Bronchial epithelial cell (primary cell): ENCODE data around the gene MUC16. TPM values are rescaled to one million over a fixed set of nuclear protein-coding genes. Genes with fewer than 3 reads are reported as not detected.

Source experiments
- DNase-seq: peaks from one replicate; pipeline ENCODE4 v3.0.0-alpha.2; 2010; ENCODE audit warnings: low read depth
- FAIRE-seq: peaks from 2 replicates; lab custom pipeline; 2011; peaks lifted over from hg19 to GRCh38; lab: Jason Lieb, UNC
- H3K27me3 ChIP-seq: 2 replicates; pipeline ENCODE4 v1.5.1; 2011; ENCODE audit warnings: low read length; ENCODE audit not compliant: control insufficient read depth, insufficient read depth
- H3K36me3 ChIP-seq: 2 replicates; pipeline ENCODE4 v1.5.1; 2011; ENCODE audit warnings: low read length; ENCODE audit not compliant: control insufficient read depth, insufficient read depth
- H3K4me3 ChIP-seq: 2 replicates; pipeline ENCODE4 v1.5.1; 2011; ENCODE audit warnings: mild to moderate bottlenecking, low read depth, low read length, control low read depth
- total RNA-seq: library from RNA; depleted of rRNA; stranded (reverse); fragments of >200 nt; gene quantifications from 2 replicates; pipeline ENCODE4 v1.2.1, GENCODE V29; 2014
- TF ChIP-seq, protein P1 (sequence below): IDR thresholded peaks from 2 replicates; pipeline ENCODE4 v1.5.1; 2011; ENCODE audit warnings: mild to moderate bottlenecking, moderate library complexity, low read length, control low read depth, inconsistent platforms; ENCODE audit not compliant: insufficient read depth, severe bottlenecking

MUC16 gene
- total RNA-seq, 1 donor from 2014 or later = 0.26 TPM

GRCh38 chr19:9011875-9012274 lies 1.7 kb upstream of the MUC16 start:
- DNase-seq (no peak), FAIRE-seq (peak; percentile 13)
- Histone ChIP-seq H3K36me3 (no peaks in the 10 kb centered on the region), H3K4me3 (no peak overlapping the region), H3K27me3 (no peaks in the 10 kb centered on the region)
- TF ChIP-seq, protein P1, sequence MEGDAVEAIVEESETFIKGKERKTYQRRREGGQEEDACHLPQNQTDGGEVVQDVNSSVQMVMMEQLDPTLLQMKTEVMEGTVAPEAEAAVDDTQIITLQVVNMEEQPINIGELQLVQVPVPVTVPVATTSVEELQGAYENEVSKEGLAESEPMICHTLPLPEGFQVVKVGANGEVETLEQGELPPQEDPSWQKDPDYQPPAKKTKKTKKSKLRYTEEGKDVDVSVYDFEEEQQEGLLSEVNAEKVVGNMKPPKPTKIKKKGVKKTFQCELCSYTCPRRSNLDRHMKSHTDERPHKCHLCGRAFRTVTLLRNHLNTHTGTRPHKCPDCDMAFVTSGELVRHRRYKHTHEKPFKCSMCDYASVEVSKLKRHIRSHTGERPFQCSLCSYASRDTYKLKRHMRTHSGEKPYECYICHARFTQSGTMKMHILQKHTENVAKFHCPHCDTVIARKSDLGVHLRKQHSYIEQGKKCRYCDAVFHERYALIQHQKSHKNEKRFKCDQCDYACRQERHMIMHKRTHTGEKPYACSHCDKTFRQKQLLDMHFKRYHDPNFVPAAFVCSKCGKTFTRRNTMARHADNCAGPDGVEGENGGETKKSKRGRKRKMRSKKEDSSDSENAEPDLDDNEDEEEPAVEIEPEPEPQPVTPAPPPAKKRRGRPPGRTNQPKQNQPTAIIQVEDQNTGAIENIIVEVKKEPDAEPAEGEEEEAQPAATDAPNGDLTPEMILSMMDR = no peak

DNA sequence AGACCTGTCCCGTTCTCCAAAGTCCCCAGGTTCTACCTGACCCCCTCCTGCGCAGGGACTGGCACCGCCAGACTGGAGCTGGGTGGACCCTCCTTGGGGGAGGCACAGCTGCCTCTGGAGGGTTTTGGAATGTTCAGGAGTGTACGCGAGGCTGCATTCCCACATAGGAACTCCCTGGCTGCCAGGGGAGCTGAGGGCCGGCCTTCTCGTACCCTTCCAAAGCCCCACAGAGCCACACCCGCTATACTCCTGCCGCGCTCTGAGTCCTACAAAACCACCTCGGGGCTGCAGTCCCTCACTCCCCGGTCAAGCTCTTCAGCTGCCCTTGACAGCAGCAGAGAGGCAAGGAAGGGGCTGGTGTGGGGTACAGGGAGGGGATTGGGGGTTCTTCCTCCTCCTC lies 484 bp upstream of the MUC16 start:
- Histone ChIP-seq H3K36me3 (no peaks in the 10 kb centered on the region), H3K4me3 (no peak overlapping the region), H3K27me3 (no peaks in the 10 kb centered on the region)
- DNase-seq (no peak), FAIRE-seq (no peak)
- TF ChIP-seq, protein P1 = no peak

DNA sequence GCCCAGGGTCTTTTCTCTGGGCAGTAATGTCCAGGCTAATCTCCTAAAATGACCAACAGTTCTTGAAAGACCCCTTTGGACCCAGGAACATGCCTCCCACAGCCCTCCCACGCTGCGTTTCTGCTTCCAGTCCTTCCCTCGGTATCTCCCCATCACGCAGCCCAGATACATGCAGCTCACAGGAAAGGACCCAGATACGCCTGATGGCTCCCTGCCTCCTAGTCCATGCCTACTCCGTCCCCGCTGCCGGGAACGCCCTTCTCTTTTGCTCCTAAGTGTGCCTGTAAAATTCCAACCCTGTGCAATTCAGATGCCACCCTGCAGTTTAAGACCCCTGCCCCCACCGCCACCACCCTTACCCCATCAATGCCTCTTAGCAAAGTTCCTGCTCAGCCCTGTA lies 778 bp downstream of the MUC16 start:
- DNase-seq (no peak), FAIRE-seq (no peak)
- H3K27me3 ChIP-seq = no peaks in the 10 kb centered on the region
- no peak overlapping the region for H3K4me3 ChIP-seq
- no peaks in the 10 kb centered on the region for H3K36me3 ChIP-seq
- TF ChIP-seq, protein P1 = no peak

DNA sequence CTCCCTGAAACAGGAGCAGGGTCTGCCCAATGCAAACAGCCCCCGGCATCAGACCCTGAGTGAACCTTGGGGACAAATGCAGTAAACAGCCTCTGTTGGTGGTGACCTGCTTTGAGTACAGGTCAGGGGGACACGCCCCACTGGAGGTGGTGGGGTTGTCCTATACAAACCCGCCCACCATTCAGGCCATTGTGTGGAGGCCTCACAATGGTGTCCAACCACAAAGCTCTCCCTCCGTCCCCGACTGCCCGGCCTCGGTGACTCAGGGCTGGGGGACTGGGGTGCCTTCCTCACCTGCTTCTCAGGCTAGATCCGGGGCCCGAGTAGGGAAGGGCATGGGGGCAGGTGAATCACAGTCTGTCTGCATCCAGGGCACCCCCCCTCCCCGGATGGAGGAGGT lies 1.5 kb downstream of the MUC16 start:
- TF ChIP-seq, protein P1 = no peak
- Histone ChIP-seq H3K4me3 (no peak overlapping the region), H3K27me3 (no peaks in the 10 kb centered on the region), H3K36me3 (no peaks in the 10 kb centered on the region)
- DNase-seq (no peak), FAIRE-seq (no peak)

- no peaks in the 10 kb centered on the region for H3K27me3 ChIP-seq
- TF ChIP-seq, protein P1 = no peak
- no peak overlapping the region for H3K4me3 ChIP-seq
- DNase-seq (no peak), FAIRE-seq (peak; percentile 95)
- no peaks in the 10 kb centered on the region for H3K36me3 ChIP-seq
These were observed 9.3 kb downstream of the MUC16 start for GRCh38 chr19:9000933-9001332.

DNA sequence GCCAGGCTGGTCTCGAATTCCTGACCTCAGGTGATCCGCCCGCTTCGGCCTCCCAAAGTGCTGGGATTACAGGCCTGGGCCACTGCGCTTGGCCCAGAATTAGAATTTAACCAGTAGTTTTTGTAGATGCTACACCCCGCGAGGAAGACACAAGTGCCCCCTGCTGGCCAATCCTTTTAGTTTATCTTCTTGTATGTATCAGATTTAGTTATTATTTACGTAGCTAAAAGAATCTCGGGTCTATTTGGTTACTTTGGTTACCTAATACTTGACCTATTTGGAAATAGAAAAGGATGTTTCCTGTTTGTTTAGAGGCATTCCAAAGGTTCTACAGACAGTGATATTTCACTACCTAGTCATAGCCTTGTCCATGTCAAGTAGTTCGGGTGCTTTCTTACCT lies 22.0 kb downstream of the MUC16 start:
- TF ChIP-seq, protein P1 = no peak
- FAIRE-seq (no peak), DNase-seq (no peak)
- H3K27me3 ChIP-seq = no peaks in the 10 kb centered on the region
- H3K4me3 ChIP-seq = no peak overlapping the region
- H3K36me3 ChIP-seq = no peaks in the 10 kb centered on the region
